NK-92 (cell line): Measurements from ENCODE around the gene NEK8.
"Not testable (repeated sequence)": the region's sequence is repeated elsewhere in the genome, so short reads cannot be mapped to it uniquely, and the experiment has no call there.

ENCODE experiments used
- DNase-seq: peaks from one replicate; lab custom pipeline; 2025; ENCODE audit not compliant: unreplicated experiment; lab: John Stamatoyannopoulos, UW

NEK8 gene

GRCh38 chr17:28710861-28711722 is 17.5 kb upstream of the NEK8 start:
- no peak for DNase-seq

GRCh38 chr17:28711723-28712031 is 16.9 kb upstream of the NEK8 start, which contains the start of gene PROCA1:
Gene PROCA1 (minus strand): TSS chr17:28711888. CDS start chr17:28711660, 228 bp downstream.
- DNase-seq, result no peak

- DNase-seq, result no peak
Observed at GRCh38 chr17:28712032-28712704, 16.4 kb upstream of the NEK8 start.

- DNase-seq, result no peak
Observed at GRCh38 chr17:28712705-28713415, 15.7 kb upstream of the NEK8 start.

- DNase-seq, result no peak
Observed at GRCh38 chr17:28714281-28714680, 14.3 kb upstream of the NEK8 start.

GRCh38 chr17:28715217-28715616 is 13.4 kb upstream of the NEK8 start:
- no peak for DNase-seq

- no peak for DNase-seq
Observed at GRCh38 chr17:28716740-28717577, 11.6 kb upstream of the NEK8 start.

- DNase-seq, result no peak
Observed at GRCh38 chr17:28717578-28718332, 10.8 kb upstream of the NEK8 start, which contains the start of gene RAB34. Gene RAB34 (minus strand): TSS chr17:28717868. CDS start chr17:28717266, 602 bp downstream.

- DNase-seq, result no peak
Observed at GRCh38 chr17:28718333-28719020, 10.1 kb upstream of the NEK8 start.

- DNase-seq, result no peak
Observed at GRCh38 chr17:28719021-28719433, 9.6 kb upstream of the NEK8 start.

- no peak for DNase-seq
Observed at GRCh38 chr17:28720247-28720996, 8.2 kb upstream of the NEK8 start.

- not testable (repeated sequence) for DNase-seq
Observed at GRCh38 chr17:28720997-28721329, 7.6 kb upstream of the NEK8 start.

- DNase-seq, result no peak
Observed at GRCh38 chr17:28722417-28723158, 6.0 kb upstream of the NEK8 start.

GRCh38 chr17:28723159-28723835 is 5.3 kb upstream of the NEK8 start:
- no peak for DNase-seq

- DNase-seq, result not testable (repeated sequence)
Observed at GRCh38 chr17:28723836-28724499, 4.6 kb upstream of the NEK8 start.

- DNase-seq, result no peak
Observed at GRCh38 chr17:28724500-28725165, 4.0 kb upstream of the NEK8 start.
